H54 (cell line): Measurements from ENCODE around the gene TBRG1.
A peak's percentile ranks its signal among the peaks of the same experiment; 100 is the strongest.

ENCODE experiments used
- DNase-seq: peaks from one replicate; pipeline ENCODE4 v3.0.0; 2011; ENCODE audit warnings: low spot score, mixed read lengths; ENCODE audit not compliant: insufficient read length
- FAIRE-seq: peaks from 3 replicates; lab custom pipeline; 2011; peaks lifted over from hg19 to GRCh38; lab: Jason Lieb, UNC
- POLR2A ChIP-seq: IDR thresholded peaks from 2 replicates; pipeline ENCODE4 v1.6.1; 2011; ENCODE audit warnings: low read depth, mild to moderate bottlenecking, low read length

The TBRG1 gene

GRCh38 chr11:124662106-124662505 lies 39.4 kb downstream of the TBRG1 start:
- TF ChIP-seq POLR2A: no peak
- FAIRE-seq: no peak
- DNase-seq: no peak

GRCh38 chr11:124663861-124664260 lies 41.2 kb downstream of the TBRG1 start:
- TF ChIP-seq POLR2A: no peak
- no peak for DNase-seq
- FAIRE-seq: no peak

- no peak for TF ChIP-seq POLR2A
- FAIRE-seq: no peak
- no peak for DNase-seq
These were observed 44.9 kb downstream of the TBRG1 start for GRCh38 chr11:124667601-124668000.

GRCh38 chr11:124669193-124669592 lies 46.5 kb downstream of the TBRG1 start:
- no peak for DNase-seq
- no peak for TF ChIP-seq POLR2A
- FAIRE-seq: peak; percentile 86

- FAIRE-seq (no peak), DNase-seq (no peak)
- no peak for TF ChIP-seq POLR2A
These were observed 48.1 kb downstream of the TBRG1 start for GRCh38 chr11:124670732-124671131.

GRCh38 chr11:124672536-124673215 lies 50.0 kb downstream of the TBRG1 start:
- DNase-seq (no peak), FAIRE-seq (no peak)

GRCh38 chr11:124673333-124674167 lies 50.9 kb downstream of the TBRG1 start, which contains the start of the genes SIAE and SPA17:
Gene SIAE (minus strand): TSS chr11:124673739. CDS start chr11:124673708, 31 bp downstream.
Gene SPA17 (plus strand): TSS chr11:124673904. CDS start chr11:124675265, 1,361 bp downstream.
- FAIRE-seq (no peak), DNase-seq (peak; percentile 77)
- peak; percentile 43; the same call in 1 of the 2 replicates for TF ChIP-seq POLR2A

More at GRCh38 chr11:124672536-124673215, 50.0 kb downstream of the TBRG1 start:
- no peak for TF ChIP-seq POLR2A

- DNase-seq: no peak
- no peak for FAIRE-seq
- TF ChIP-seq POLR2A: no peak
These were observed 51.5 kb downstream of the TBRG1 start for GRCh38 chr11:124674168-124674517.

GRCh38 chr11:124674571-124674970 lies 51.9 kb downstream of the TBRG1 start:
- FAIRE-seq (no peak), DNase-seq (no peak)
- no peak for TF ChIP-seq POLR2A

GRCh38 chr11:124676386-124676785 lies 53.7 kb downstream of the TBRG1 start:
- no peak for TF ChIP-seq POLR2A
- DNase-seq: no peak
- FAIRE-seq: no peak

- FAIRE-seq (no peak), DNase-seq (no peak)
- TF ChIP-seq POLR2A: no peak
These were observed 55.8 kb downstream of the TBRG1 start for GRCh38 chr11:124678416-124678815.

- FAIRE-seq: no peak
- no peak for TF ChIP-seq POLR2A
- DNase-seq: no peak
These were observed 58.8 kb downstream of the TBRG1 start for GRCh38 chr11:124681421-124681820.

GRCh38 chr11:124682443-124682842 lies 59.8 kb downstream of the TBRG1 start:
- no peak for TF ChIP-seq POLR2A
- DNase-seq: no peak
- FAIRE-seq: no peak
